OCI-LY3 (cell line): ENCODE results near the gene MCTS1.

Source experiments
- EZH2phosphoT487 ChIP-seq: fragments of 200-600 bp; shearing (Covaris generic); IDR thresholded peaks from 2 replicates; pipeline ENCODE4 v1.6.1; 2018; ENCODE audit warnings: antibody characterized with exemption, mixed run types, low read depth
- TF ChIP-seq, protein P1 (sequence below): fragments of 200-600, 300-600 bp; sonication (generic); IDR thresholded peaks from 2 replicates; pipeline ENCODE4 v1.5.1; 2014; ENCODE audit warnings: antibody characterized with exemption, low read length, low read depth

DNA sequence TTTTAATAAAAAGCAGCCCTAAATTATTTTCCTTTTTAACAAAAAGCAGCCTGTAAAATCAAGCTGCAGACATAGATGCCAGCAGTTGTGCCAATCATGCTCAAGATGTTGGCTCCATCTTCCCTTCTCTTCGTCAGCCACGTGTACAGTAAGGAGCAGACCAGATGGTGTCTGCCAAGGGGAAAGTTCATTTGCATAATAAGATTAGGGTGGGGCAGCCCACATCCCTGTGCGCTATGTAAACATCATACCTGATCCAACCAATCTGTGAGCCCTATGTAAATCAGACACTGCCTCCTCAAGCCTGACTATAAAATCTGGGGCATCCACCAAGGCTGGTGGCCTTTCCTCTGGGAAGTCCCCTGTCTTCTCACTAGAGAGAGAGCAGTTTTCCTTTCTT is 49.1 kb downstream of the MCTS1 start:
- TF ChIP-seq, protein P1, sequence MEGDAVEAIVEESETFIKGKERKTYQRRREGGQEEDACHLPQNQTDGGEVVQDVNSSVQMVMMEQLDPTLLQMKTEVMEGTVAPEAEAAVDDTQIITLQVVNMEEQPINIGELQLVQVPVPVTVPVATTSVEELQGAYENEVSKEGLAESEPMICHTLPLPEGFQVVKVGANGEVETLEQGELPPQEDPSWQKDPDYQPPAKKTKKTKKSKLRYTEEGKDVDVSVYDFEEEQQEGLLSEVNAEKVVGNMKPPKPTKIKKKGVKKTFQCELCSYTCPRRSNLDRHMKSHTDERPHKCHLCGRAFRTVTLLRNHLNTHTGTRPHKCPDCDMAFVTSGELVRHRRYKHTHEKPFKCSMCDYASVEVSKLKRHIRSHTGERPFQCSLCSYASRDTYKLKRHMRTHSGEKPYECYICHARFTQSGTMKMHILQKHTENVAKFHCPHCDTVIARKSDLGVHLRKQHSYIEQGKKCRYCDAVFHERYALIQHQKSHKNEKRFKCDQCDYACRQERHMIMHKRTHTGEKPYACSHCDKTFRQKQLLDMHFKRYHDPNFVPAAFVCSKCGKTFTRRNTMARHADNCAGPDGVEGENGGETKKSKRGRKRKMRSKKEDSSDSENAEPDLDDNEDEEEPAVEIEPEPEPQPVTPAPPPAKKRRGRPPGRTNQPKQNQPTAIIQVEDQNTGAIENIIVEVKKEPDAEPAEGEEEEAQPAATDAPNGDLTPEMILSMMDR: no peak
- no peak for TF ChIP-seq EZH2phosphoT487
